Measurements from ENCODE around the gene LZTR1.
A peak's percentile ranks its signal among the peaks of the same experiment; 100 is the strongest.
"Not testable (repeated sequence)": the region's sequence is repeated elsewhere in the genome, so short reads cannot be mapped to it uniquely, and the experiment has no call there.

The LZTR1 gene

GRCh38 chr22:20966883-20967696 lies 15.0 kb upstream of the LZTR1 start, which contains the start of gene AIFM3:
Gene AIFM3 (plus strand): TSS chr22:20967255. CDS start chr22:20967945, 690 bp downstream.
- no peak for DNase-seq

GRCh38 chr22:20967697-20968211 lies 14.3 kb upstream of the LZTR1 start:
- DNase-seq = no peak

- peak; percentile 73 for DNase-seq
Measured at GRCh38 chr22:20968281-20968977, 13.7 kb upstream of the LZTR1 start.

GRCh38 chr22:20970939-20971657 lies 11.0 kb upstream of the LZTR1 start:
- DNase-seq = no peak

GRCh38 chr22:20972014-20972694 lies 9.9 kb upstream of the LZTR1 start:
- DNase-seq = not testable (repeated sequence)

GRCh38 chr22:20972933-20973577 lies 9.0 kb upstream of the LZTR1 start:
- DNase-seq = no peak

- no peak for DNase-seq
Measured at GRCh38 chr22:20973634-20974286, 8.3 kb upstream of the LZTR1 start.

GRCh38 chr22:20974336-20974955 lies 7.7 kb upstream of the LZTR1 start:
- DNase-seq = no peak

- DNase-seq = no peak
Measured at GRCh38 chr22:20975541-20976290, 6.4 kb upstream of the LZTR1 start.

- DNase-seq = no peak
Measured at GRCh38 chr22:20976291-20976877, 5.7 kb upstream of the LZTR1 start.

GRCh38 chr22:20977019-20977418 lies 5.1 kb upstream of the LZTR1 start:
- DNase-seq = no peak

- DNase-seq = no peak
Measured at GRCh38 chr22:20977516-20978170, 4.5 kb upstream of the LZTR1 start.

- no peak for DNase-seq
Measured at GRCh38 chr22:20978419-20978818, 3.7 kb upstream of the LZTR1 start.

GRCh38 chr22:20979243-20979809 lies 2.8 kb upstream of the LZTR1 start:
- peak; percentile 96 for DNase-seq

GRCh38 chr22:20979940-20980453 lies 2.1 kb upstream of the LZTR1 start:
- DNase-seq = no peak

- DNase-seq = no peak
Measured at GRCh38 chr22:20980523-20980922, 1.6 kb upstream of the LZTR1 start.

GRCh38 chr22:20980938-20981722 lies 967 bp upstream of the LZTR1 start:
- DNase-seq = no peak

- no peak for DNase-seq
Measured at GRCh38 chr22:20982563-20982882, 426 bp downstream of the LZTR1 start.
